ENCODE data around the gene POLR2C.

POLR2C gene

GRCh38 chr16:57504491-57504890 lies 42.0 kb downstream of the POLR2C start:
- no peak for DNase-seq

GRCh38 chr16:57505169-57505568 lies 42.7 kb downstream of the POLR2C start:
- no peak for DNase-seq

- DNase-seq: no peak
These were observed 44.9 kb downstream of the POLR2C start for GRCh38 chr16:57507136-57508034.

- DNase-seq: no peak
These were observed 45.6 kb downstream of the POLR2C start for GRCh38 chr16:57508035-57508425.

GRCh38 chr16:57509231-57509923 lies 46.9 kb downstream of the POLR2C start:
- DNase-seq: no peak

GRCh38 chr16:57510016-57510871 lies 47.8 kb downstream of the POLR2C start:
- DNase-seq: no peak

- no peak for DNase-seq
These were observed 50.0 kb downstream of the POLR2C start for GRCh38 chr16:57512296-57513001.

- DNase-seq: no peak
These were observed 51.1 kb downstream of the POLR2C start for GRCh38 chr16:57513371-57514102.

DNA sequence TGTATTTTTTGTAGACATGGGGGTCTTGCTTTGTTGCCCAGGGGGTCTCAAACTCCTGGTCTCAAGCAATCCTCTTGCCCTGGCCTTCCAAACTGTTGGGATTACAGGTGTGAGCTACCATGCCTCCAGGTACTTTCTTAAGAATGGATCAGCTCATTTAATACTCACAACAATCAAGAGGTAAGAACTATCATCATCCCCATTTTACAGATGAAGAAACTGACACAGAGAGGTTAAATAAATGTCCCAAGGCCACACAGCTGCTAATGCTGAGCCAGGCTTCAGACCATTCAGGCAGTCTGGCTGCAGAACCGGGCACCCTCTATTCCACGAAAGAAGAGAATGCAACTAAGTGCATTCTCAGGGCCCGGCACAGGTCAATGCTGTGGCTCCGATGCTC lies 51.9 kb downstream of the POLR2C start:
- no peak for DNase-seq

DNA sequence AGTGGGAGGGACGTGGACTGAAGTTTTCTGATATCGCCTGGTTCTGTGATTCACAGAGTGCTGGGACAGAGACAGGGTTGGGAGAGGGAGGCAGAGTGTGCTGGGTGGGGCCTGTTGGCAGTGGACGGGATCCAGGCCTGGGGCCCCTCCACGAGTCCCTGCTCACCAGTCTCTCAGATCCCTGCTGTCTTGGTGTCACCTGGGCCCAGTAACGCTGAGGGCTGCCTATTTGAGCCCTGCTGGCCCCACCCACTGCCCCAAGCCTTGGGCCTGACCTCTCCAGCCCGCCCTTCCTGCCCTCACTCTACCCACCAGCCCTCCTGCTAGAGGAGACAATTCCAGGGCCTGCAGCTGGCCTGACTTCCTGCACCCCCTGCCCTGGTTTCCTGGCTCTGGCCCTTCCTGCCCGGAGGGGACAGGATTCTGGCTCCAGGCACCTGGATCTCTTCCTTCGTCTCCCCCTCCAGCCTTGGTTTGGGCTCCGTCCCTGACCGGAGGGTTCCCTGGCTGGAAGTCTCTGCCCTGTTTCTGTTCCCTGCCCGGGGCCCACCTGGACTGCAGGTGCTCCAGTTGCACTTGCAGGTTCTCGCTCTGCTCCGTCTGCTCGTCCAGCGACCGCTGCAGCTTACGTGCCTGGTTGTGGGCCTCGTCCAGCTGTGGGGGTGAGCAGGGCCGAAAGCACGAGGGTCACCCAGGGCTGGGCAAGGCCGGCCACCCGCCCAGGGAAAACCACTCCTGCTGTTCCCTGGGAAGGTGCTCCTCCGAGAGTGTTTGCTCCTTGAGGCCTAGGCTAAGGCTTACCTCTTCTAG lies 52.5 kb downstream of the POLR2C start:
- DNase-seq: no peak

GRCh38 chr16:57516176-57516725 lies 53.8 kb downstream of the POLR2C start:
- DNase-seq: no peak

DNA sequence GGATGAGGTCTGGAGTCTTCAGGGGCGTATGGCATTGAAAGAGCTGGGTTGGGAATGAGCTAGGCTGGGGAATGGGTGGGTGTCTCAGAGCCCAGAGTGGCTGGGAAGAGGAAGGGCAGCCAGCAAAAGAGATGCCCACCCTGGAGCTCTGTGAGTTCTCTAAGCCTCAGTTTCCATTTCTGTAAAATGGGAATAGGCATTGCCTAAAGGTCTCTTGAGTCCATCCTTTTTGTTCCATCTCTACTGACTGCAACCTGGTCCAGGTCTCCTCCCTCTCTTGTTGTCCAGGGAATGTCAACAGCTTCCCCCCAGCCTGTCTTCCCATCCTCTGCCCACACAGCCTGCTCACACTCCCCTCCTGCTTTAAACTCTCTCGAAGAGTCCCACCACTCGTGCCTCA lies 54.3 kb downstream of the POLR2C start:
- no peak for DNase-seq

GRCh38 chr16:57517397-57518367 lies 55.2 kb downstream of the POLR2C start:
- DNase-seq: no peak

GRCh38 chr16:57518520-57518919 lies 56.0 kb downstream of the POLR2C start:
- DNase-seq: no peak

DNA sequence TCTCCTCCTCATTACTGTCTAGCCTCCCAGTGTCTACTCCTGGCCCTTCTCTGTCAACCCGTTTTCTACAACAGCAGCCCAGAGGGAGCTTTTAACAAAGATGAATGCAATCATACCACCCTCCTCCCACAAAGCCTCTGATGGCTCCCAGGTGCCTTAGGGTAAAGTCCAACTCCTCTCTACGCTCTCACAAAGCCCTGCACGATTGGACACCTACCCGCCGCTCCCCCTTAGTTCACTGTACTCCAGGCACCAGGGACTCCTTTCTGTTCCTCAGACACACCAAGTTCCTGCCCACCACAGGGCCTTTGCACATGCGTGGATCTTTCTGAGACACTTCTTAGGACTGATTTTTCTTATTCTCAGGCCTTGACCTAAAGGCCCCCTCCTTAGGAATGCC lies 56.4 kb downstream of the POLR2C start:
- no peak for DNase-seq

- DNase-seq: no peak
These were observed 57.4 kb downstream of the POLR2C start for GRCh38 chr16:57519796-57520360.

Measured in GOT3 (cell line).